Measurements from ENCODE around the gene ABCA1.
"Not testable (repeated sequence)": the region's sequence is repeated elsewhere in the genome, so short reads cannot be mapped to it uniquely, and the experiment has no call there.

The ABCA1 gene

DNA sequence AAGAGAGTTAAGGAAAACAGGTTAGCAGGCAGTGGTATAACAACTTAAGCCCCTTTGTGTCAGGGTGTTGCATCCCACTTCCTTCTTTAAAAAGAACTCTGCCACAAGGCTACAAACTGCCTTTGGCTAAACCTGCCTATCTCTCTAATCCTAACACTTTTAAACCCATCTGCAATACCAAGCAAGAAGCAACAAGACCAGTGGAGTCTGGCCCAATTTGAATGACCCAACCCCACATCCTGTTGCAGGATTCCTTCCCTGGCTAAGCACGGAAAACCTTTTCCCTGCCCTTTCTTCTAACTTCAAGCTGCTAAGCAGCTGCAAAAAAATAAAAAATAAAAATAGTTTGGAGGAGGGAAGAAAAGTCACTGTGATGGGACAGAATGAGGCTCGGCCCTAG, 27.1 kb downstream of the ABCA1 start:
- DNase-seq = no peak

- no peak for DNase-seq
Observed at GRCh38 chr9:104900324-104900723, 27.6 kb downstream of the ABCA1 start.

GRCh38 chr9:104899759-104900247, 28.2 kb downstream of the ABCA1 start:
- DNase-seq = no peak

DNA sequence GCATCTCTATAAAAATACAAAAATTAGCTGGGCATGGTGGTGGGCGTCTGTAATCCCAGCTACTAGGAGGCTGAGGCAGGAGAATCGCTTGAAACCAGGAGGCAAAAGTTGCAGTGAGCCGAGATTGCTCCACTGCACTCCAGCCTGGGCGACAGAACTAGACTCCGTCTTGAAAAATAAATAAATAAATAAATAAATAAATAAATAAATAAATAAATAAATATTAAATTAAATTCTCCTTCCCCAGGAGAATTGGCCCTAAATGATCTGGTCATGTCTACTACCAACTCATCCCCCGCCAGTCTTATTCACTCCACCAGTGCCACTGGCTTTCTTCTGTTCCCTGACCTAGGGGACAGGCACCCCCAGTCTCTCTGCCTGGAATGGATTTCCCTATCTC, 29.6 kb downstream of the ABCA1 start:
- DNase-seq = not testable (repeated sequence)

DNA sequence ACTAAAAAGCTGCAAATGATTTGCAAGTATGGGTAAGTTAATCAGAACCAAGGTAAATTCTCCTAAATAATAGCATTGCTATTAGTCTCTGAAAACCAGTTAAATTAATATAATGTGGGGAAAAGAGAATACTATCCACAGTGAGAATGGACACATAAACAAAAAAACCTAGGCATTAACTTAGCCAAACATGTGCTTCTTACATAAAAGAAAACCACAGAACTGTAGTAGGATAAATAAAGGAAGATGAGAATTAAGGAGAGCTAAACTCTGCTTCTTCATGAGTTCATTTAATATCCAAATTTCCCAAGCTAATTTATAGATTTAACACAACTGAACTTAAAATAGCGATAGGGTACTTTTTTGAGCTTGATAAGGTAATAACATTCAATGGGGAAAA, 31.8 kb downstream of the ABCA1 start:
- DNase-seq = no peak

DNA sequence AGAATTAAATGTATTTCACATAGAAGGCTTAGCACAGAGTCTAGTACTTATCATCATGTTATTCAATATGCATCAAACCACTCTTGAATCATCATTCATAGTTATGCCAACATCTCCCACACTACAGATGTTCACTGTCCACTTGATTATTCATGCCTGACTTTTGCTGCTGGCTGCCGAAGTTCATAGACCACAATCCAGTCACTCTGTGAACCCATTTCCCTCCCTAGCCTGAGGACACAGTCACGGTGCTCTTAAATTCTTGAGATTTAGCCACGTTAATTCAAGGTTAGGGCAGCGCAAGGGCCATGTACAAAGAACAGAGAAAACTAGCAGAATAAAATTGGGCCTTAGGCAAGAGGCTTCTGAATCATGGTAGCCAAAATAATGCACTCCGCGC, 32.4 kb downstream of the ABCA1 start:
- DNase-seq = no peak

- no peak for DNase-seq
Observed at GRCh38 chr9:104892701-104893100, 35.3 kb downstream of the ABCA1 start.

DNA sequence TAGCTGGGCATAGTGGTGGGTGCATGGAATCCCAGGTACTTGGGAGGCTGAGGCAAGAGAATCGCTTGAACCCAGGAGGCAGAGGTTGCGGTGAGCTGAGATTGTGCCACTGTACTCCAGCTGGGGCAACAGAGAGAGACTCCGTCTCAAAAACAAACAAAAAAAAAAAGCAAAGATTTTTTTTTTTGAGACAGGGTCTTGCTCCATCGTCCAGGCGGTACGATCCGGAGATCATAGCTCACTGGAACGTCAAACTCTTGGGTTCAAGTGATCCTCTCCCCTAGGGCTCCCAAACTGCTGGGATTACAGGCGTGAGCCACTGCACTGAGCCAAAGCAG, 37.6 kb downstream of the ABCA1 start:
- no peak for DNase-seq

DNA sequence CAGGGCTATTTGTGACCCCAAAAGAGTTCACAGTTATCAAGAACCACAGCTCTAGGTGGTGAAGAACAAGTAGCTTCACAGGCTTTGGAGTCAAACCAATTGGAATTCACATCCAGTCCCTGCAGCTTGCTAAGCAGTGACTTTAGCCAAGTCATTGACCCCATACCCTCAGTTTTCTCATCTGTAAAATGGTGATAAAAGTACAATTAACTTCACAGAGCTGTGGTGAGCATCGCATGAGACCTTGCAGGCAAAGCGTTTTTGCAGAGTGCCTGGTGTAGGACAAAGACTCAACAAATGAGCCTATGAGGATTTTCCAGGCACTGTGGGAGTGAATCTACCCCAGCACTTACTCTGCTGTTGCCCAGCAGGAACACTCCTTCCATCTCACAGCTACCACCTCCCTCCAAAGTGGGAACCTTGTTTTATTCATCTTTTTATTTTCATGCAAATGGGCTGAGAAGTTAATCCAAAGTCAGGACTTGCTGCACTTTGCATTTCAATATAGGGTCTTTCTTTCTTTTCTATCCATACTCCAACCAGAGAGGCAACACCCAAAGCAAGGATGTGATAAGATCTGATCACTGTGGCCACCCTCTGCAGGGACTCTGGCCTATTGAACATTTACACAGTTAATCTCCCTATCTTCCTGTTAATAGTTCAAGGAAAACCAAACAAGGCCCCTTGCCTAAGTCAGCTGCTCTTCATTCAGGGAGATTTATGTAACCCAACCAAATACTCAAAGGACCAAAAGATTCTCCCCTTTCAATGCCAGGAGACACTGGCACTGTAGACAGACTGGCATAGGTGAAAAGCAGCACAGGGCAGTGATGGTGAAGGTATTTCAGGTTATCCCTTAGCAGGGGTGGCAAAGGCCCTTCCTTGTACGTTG, 41.9 kb downstream of the ABCA1 start:
- no peak for DNase-seq

- DNase-seq = no peak
Observed at GRCh38 chr9:104883169-104883568, 44.8 kb downstream of the ABCA1 start.

- DNase-seq = no peak
Observed at GRCh38 chr9:104882566-104882965, 45.4 kb downstream of the ABCA1 start.

DNA sequence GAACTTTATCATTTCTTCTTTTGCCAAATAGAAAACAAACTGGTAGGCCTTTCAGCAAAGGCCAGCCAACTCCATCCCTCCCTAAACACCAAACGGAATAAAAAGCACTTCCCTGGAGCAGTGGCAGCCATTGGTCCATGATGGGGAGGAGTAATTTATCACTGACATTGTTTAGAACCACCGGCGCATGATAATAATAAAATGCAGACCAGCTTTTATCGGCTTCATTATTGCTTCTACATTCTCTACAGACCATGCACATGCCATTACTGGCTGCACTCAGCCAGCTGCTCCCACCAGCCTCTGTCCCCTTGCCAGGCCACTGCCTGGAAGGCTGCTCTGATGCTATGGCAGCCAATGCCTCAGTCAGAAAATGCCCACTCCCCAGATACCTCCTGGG, 45.9 kb downstream of the ABCA1 start:
- no peak for DNase-seq

DNA sequence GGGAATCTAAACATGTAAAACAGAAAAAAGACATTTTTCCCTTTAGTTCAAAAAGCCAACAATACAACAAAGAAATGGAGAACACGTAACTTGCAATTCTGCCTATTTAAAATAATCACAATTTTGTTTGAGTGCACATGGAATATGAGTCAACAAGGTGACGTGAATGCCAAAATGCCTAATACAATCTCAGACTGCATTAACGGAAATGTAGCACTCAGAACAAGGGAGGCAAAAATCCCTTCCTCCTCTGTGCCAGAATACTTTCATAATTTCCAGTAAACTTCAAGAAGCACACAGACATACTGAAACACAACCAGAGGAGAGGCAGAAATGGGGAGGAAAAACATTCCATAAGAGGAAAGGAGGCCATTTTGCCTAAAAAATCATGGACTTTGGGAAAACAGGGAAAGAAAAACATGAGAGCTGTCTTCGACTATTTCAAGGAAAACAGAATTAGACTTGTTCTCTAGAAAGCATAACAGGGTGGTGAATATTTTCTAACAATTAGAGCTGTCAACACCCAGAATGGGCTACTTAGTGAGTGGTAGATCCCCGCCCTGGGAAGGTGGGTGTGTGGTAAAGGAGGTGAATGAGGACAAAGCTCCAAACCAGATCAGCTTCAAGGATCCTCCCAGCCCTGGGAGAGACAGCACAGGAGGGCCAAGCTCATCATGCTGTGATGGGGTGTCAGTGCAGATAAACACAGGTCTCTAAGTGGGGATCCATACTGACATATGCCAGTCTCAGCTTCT, 48.2 kb downstream of the ABCA1 start:
- no peak for DNase-seq

GRCh38 chr9:104876587-104876986, 51.4 kb downstream of the ABCA1 start:
- no peak for DNase-seq

DNA sequence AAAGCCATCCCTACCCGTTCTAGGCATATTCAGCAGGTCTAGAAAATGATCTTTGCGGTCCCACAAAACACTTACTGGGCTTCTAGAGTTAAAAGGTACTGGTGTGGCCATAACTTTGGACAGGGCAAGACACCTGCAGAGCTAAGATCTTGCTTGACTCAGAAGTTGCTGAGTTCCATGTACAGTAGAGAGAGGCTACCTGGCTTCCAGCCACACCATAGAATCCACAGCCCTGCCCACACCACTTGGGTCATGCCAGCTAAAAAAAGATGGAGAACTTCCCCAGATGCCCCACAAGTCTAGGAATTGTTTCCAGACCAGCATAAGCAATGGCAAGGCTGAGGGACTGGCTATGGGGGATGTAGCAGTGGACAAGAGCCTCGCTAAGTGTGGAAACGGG, 52.1 kb downstream of the ABCA1 start:
- no peak for DNase-seq

DNA sequence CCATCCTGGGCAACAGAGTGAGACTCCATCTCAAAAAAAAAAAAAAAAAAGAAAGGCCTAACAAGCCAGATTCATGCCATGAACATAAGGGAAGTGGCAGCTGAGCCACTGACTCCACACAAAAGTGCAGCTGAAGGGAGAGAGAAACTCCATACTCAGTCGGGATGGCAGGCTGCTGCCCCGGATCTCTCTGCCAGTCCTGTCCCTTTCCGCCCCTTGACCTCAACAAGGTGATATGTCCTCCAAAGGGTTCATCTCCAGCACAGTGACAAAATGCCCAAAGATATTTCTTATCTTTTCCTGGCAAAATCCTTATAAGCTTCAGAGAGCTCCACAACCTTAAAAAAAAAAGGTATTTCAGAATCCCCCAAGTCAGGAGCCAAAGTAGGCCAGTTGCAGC, 52.6 kb downstream of the ABCA1 start:
- no peak for DNase-seq

DNA sequence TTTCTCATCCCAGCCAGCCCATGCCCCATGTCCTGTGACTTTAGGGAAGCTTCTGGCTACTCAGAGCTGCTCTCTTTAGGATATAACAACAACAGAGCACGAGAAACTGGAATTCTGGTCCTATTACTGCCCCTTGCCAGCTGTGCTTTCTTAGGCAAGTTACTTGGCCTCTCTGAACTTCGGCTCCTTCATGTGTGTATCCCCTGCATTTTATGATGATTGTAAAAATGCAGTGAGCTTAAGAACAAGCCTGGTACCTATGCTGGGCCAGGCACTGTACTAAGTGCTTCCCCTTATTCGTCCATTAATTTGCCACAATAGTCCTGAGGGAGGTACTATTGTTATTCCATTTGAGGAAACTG, 54.5 kb downstream of the ABCA1 start:
- DNase-seq = no peak

DNA sequence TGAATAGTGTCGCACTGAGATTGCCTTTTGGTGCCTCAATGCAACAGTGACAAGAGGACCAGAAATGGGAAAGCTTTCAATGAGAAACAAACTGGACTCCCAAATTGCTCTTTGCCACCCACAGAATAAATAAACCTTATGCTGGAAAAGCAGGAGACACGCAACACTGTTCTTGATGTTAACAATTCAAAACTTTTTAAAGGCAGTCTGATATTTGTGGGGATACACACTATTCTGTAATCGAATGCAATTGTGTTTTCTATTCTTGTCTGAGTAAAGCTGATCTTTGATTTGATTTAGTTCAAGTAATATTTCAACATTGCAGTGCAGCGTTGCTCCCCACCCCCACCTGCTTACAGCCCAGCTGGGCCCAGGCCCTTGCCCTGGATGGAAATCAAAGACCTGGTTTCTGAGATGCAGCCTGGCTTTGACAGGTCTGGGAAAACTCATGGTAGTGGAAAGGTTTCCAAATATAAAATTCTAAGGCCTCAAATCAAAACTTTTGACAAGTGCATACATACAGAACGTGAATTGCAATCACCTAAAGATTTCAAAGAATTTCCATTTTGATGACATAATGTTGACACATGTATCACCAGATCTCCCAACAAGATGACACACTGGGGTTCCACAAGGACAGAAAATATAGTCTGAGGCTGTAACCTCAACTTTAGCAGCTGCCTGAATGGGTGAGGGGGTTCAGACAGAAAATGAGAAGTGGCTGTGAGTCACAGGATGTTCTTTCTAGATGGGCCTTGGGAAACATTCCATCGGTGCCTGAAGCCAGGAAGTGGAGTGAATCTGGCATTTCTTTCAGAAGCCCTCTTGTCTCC, 55.1 kb downstream of the ABCA1 start:
- DNase-seq = no peak

DNA sequence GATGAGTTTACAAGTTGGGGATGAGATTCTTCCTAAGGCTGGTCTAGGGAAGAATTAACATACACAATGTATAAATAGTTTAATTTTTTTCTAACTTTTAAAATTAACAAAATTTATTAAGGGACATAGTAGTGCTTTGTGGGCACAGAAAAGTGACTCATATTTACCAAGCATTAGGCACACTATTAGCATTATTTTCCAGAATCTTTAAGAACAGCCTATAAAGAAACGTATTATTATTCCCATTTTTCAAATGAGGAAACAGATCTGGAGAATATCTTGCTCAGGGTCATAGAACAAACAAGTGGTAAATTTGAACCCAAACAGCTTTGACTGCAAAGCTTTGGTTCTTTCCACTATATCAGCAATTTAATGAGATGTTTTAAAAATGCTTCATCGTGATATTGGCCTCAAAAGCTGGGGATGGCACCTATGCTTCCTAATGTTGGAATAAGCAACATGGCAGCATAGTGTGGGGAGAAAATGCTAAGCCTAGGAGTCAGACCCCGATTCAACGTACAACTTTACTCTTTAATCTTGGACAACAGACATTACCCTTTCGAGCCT, 55.9 kb downstream of the ABCA1 start:
- DNase-seq = no peak

- no peak for DNase-seq
Observed at GRCh38 chr9:104869811-104870210, 58.1 kb downstream of the ABCA1 start.

GRCh38 chr9:104868687-104869404, 59.1 kb downstream of the ABCA1 start:
- peak; percentile 49 for DNase-seq

DNA sequence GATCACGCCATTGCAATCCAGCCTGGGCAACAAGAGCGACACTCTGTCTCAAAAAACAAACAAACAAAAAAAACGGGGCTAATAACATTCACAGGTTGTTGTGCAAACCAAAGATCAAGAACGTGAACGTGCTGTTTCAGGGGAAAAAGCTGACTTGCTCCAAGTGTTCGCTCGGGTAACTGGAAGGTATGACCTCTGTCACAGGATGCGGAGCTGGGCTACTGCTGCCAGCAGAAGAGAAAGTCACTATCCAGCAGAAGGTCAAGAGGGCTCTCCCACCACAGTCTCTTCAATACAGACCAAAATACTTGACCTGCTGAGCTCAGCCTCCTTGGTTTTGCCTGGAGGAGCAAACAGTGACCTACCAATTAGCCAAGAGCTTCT, 59.7 kb downstream of the ABCA1 start:
- no peak for DNase-seq

Measured in hematopoietic multipotent progenitor cell treated with erythropoietin and hydrocortisone succinate and interleukin-3 and kit ligand, for 6 days (in vitro differentiated cells).